ENCODE data around the gene CENPX. TPM values are rescaled to one million over a fixed set of nuclear protein-coding genes. Genes with fewer than 3 reads are reported as not detected.

Gene CENPX
- total and polyA plus RNA-seq, 2 of the 13 experiments (the other 11 are each of a cell fraction or from before 2014, with no cell fraction given): 92.7 to 170 TPM

- no peak for TF ChIP-seq JUNB (CRISPR knock-in tag; IDR thresholded peaks at IDR 0.05; ENCODE audit: borderline replicate concordance)
- no peak for TF ChIP-seq FLYWCH1 (CRISPR knock-in tag; IDR thresholded peaks at IDR 0.05)
- no peak for TF ChIP-seq NR3C1 (CRISPR knock-in tag; IDR thresholded peaks at IDR 0.05)
- TF ChIP-seq TOPORS (CRISPR knock-in tag; IDR thresholded peaks at IDR 0.05): peak; percentile 66; the same call in 1 of the 2 replicates
- no peak for TF ChIP-seq KLF9 (CRISPR knock-in tag; IDR thresholded peaks at IDR 0.05; ENCODE audit: low read depth)
- TF ChIP-seq NFE2L1 (CRISPR knock-in tag; IDR thresholded peaks at IDR 0.05; ENCODE audit: borderline replicate concordance): 0 out of 2 replicates have a peak, but pooled peaks have one; percentile 23
- TF ChIP-seq ARID4A (CRISPR knock-in tag; IDR thresholded peaks at IDR 0.05; ENCODE audit: borderline replicate concordance): peak; percentile 30; the same call in 1 of the 2 replicates
- TF ChIP-seq HOXA3 (CRISPR knock-in tag; IDR thresholded peaks at IDR 0.05): peak; percentile 11; the same call in 1 of the 2 replicates
- no peak for TF ChIP-seq SIN3A (IDR thresholded peaks at IDR 0.05; ENCODE audit: borderline replicate concordance, low read depth, low read length)
- TF ChIP-seq RFX3 (CRISPR knock-in tag; IDR thresholded peaks at IDR 0.05): no peak
- TF ChIP-seq MLLT10 (CRISPR knock-in tag; IDR thresholded peaks at IDR 0.05): no peak
- 0 out of 2 replicates have a peak, but pooled peaks have one; percentile 48 for TF ChIP-seq AFF4 (CRISPR knock-in tag; IDR thresholded peaks at IDR 0.05)
- TF ChIP-seq MZF1 (CRISPR knock-in tag; IDR thresholded peaks at IDR 0.05; ENCODE audit: borderline replicate concordance): no peak
- no peak for TF ChIP-seq PHB2 (IDR thresholded peaks at IDR 0.05; ENCODE audit: partially characterized antibody)
- TF ChIP-seq RBM39 (IDR thresholded peaks at IDR 0.05; ENCODE audit: low read depth, low read length, poor library complexity, severe bottlenecking): no peak
- TF ChIP-seq ZNF747 (CRISPR knock-in tag; IDR thresholded peaks at IDR 0.05; ENCODE audit: borderline replicate concordance): 0 out of 2 replicates have a peak, but pooled peaks have one; percentile 41
- TF ChIP-seq ZBTB44 (CRISPR knock-in tag; IDR thresholded peaks at IDR 0.05): no peak
- TF ChIP-seq ZBTB7B (CRISPR knock-in tag; IDR thresholded peaks at IDR 0.05): no peak
- TF ChIP-seq KLF16 (CRISPR knock-in tag; IDR thresholded peaks at IDR 0.05): 0 out of 4 replicates have a peak, but pooled peaks of 1 of the 2 experiments have one; percentile 7
- TF ChIP-seq ZSCAN30 (CRISPR knock-in tag; IDR thresholded peaks at IDR 0.05): no peak
Observed at GRCh38 chr17:82023447-82024241, 966 bp upstream of the CENPX start (continued).

Measured in HepG2 (cell line).